ENCODE results near the gene TMEM200C.

DNA sequence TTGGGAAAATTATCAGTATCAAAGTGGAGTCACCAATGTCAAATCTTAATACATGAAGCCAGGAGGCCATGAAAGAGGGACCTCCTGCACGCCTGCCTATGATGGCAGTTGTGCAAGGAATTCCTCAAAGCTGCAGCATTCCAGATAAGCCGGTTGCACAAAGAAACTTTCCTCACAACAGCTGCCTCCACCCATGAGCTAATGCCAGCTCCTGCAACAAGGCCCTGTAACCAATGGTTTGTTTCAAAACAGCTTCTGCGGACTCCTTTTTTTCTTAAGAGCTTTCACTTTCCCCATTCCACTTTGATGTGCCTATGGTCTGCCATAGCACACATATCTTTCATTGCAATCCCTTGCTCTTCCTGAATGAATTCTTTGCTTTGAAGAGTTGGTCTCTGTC is 22.4 kb downstream of the TMEM200C start:
- TF ChIP-seq, protein P1, sequence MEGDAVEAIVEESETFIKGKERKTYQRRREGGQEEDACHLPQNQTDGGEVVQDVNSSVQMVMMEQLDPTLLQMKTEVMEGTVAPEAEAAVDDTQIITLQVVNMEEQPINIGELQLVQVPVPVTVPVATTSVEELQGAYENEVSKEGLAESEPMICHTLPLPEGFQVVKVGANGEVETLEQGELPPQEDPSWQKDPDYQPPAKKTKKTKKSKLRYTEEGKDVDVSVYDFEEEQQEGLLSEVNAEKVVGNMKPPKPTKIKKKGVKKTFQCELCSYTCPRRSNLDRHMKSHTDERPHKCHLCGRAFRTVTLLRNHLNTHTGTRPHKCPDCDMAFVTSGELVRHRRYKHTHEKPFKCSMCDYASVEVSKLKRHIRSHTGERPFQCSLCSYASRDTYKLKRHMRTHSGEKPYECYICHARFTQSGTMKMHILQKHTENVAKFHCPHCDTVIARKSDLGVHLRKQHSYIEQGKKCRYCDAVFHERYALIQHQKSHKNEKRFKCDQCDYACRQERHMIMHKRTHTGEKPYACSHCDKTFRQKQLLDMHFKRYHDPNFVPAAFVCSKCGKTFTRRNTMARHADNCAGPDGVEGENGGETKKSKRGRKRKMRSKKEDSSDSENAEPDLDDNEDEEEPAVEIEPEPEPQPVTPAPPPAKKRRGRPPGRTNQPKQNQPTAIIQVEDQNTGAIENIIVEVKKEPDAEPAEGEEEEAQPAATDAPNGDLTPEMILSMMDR (IDR thresholded peaks at IDR 0.05 in 2 of 3, conservative IDR thresholded peaks at IDR 0.05 in 1 of 3; ENCODE audit: control insufficient read depth in 2 of 3, extremely low read depth in 1 of 3, insufficient read depth in 1 of 3, low read depth in 3 of 3, low read length in 3 of 3) = no peak
- TF ChIP-seq CHD4 (IDR thresholded peaks at IDR 0.05) (no peak), CBX3 (IDR thresholded peaks at IDR 0.05; ENCODE audit: borderline replicate concordance, low read depth) (no peak), EZH2 (IDR thresholded peaks at IDR 0.05; ENCODE audit: borderline replicate concordance, control insufficient read depth, low read depth, low read length) (no peak), MXI1 (IDR thresholded peaks at IDR 0.05; ENCODE audit: low read depth, low read length) (no peak), EP300 (IDR thresholded peaks at IDR 0.05; ENCODE audit: borderline replicate concordance in 1 of 2, control insufficient read depth in 1 of 2, low read depth in 2 of 2, low read length in 2 of 2) (no peak)
- TF ChIP-seq, protein P2, sequence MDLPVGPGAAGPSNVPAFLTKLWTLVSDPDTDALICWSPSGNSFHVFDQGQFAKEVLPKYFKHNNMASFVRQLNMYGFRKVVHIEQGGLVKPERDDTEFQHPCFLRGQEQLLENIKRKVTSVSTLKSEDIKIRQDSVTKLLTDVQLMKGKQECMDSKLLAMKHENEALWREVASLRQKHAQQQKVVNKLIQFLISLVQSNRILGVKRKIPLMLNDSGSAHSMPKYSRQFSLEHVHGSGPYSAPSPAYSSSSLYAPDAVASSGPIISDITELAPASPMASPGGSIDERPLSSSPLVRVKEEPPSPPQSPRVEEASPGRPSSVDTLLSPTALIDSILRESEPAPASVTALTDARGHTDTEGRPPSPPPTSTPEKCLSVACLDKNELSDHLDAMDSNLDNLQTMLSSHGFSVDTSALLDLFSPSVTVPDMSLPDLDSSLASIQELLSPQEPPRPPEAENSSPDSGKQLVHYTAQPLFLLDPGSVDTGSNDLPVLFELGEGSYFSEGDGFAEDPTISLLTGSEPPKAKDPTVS (IDR thresholded peaks at IDR 0.05; ENCODE audit: low read depth, low read length) = no peak
- TF ChIP-seq, protein P3, sequence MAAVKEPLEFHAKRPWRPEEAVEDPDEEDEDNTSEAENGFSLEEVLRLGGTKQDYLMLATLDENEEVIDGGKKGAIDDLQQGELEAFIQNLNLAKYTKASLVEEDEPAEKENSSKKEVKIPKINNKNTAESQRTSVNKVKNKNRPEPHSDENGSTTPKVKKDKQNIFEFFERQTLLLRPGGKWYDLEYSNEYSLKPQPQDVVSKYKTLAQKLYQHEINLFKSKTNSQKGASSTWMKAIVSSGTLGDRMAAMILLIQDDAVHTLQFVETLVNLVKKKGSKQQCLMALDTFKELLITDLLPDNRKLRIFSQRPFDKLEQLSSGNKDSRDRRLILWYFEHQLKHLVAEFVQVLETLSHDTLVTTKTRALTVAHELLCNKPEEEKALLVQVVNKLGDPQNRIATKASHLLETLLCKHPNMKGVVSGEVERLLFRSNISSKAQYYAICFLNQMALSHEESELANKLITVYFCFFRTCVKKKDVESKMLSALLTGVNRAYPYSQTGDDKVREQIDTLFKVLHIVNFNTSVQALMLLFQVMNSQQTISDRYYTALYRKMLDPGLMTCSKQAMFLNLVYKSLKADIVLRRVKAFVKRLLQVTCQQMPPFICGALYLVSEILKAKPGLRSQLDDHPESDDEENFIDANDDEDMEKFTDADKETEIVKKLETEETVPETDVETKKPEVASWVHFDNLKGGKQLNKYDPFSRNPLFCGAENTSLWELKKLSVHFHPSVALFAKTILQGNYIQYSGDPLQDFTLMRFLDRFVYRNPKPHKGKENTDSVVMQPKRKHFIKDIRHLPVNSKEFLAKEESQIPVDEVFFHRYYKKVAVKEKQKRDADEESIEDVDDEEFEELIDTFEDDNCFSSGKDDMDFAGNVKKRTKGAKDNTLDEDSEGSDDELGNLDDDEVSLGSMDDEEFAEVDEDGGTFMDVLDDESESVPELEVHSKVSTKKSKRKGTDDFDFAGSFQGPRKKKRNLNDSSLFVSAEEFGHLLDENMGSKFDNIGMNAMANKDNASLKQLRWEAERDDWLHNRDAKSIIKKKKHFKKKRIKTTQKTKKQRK (IDR thresholded peaks at IDR 0.05; ENCODE audit: low read depth, low read length) = no peak
- TF ChIP-seq, protein P4, sequence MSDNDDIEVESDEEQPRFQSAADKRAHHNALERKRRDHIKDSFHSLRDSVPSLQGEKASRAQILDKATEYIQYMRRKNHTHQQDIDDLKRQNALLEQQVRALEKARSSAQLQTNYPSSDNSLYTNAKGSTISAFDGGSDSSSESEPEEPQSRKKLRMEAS (IDR thresholded peaks at IDR 0.05; ENCODE audit: low read depth, low read length) = no peak

All from GM12878 (cell line).